Measurements from ENCODE around the gene HSPD1. TPM values are rescaled to one million over a fixed set of nuclear protein-coding genes. Genes with fewer than 3 reads are reported as not detected.
A peak's percentile ranks its signal among the peaks of the same experiment; 100 is the strongest.

The HSPD1 gene
- total RNA-seq, 4 donors from 2014 or later: 76.8 to 258 (median 161) TPM

GRCh38 chr2:197461057-197461456, 38.6 kb downstream of the HSPD1 start:
- no peak for DNase-seq
- Histone ChIP-seq H3K4me3 (no peak overlapping the region), H3K9me3 (no peaks in the 10 kb centered on the region), H3K36me3 (no peaks in the 10 kb centered on the region), H3K27me3 (no peaks in the 10 kb centered on the region), H3K27ac (no peak overlapping the region), H3K4me1 (no peaks in the 10 kb centered on the region)
- intact Hi-C loops (cut with DNase I; ENCODE audit: low total_unique reads): no loop called here
- TF ChIP-seq CTCF (IDR thresholded peaks at IDR 0.05) (no peak), POLR2A (IDR thresholded peaks at IDR 0.05) (no peak)

GRCh38 chr2:197460649-197461048, 39.0 kb downstream of the HSPD1 start:
- Histone ChIP-seq H3K27me3 (no peaks in the 10 kb centered on the region), H3K36me3 (no peaks in the 10 kb centered on the region), H3K9me3 (no peaks in the 10 kb centered on the region), H3K4me3 (no peak overlapping the region), H3K27ac (no peak overlapping the region), H3K4me1 (no peaks in the 10 kb centered on the region)
- intact Hi-C loops (cut with DNase I; ENCODE audit: low total_unique reads): no loop called here
- TF ChIP-seq CTCF (IDR thresholded peaks at IDR 0.05): no peak
- TF ChIP-seq POLR2A (IDR thresholded peaks at IDR 0.05): no peak
- DNase-seq: no peak

- intact Hi-C loops (cut with DNase I; ENCODE audit: low total_unique reads): no loop called here
- no peak for DNase-seq
- Histone ChIP-seq H3K4me3 (no peak overlapping the region), H3K4me1 (peaks cover 0 to 11% of the 10 kb centered on the region in 2 donors), H3K27ac (no peak overlapping the region), H3K36me3 (no peaks in the 10 kb centered on the region), H3K27me3 (no peaks in the 10 kb centered on the region), H3K9me3 (no peaks in the 10 kb centered on the region)
- no peak for TF ChIP-seq CTCF (IDR thresholded peaks at IDR 0.05)
- TF ChIP-seq POLR2A (IDR thresholded peaks at IDR 0.05): no peak
Measured at GRCh38 chr2:197455428-197455827, 44.2 kb downstream of the HSPD1 start.

GRCh38 chr2:197454923-197455322, 44.7 kb downstream of the HSPD1 start:
- intact Hi-C loops (cut with DNase I; ENCODE audit: low total_unique reads): no loop called here
- peak overlapping the region in 1 of 2 donors; percentile 98 for H3K27ac ChIP-seq

GRCh38 chr2:197453914-197454398, 45.7 kb downstream of the HSPD1 start:
- intact Hi-C loops (cut with DNase I; ENCODE audit: low total_unique reads): no loop called here
- Histone ChIP-seq H3K9me3 (no peaks in the 10 kb centered on the region), H3K27me3 (no peaks in the 10 kb centered on the region), H3K4me1 (peaks cover 0 to 11% of the 10 kb centered on the region in 2 donors), H3K4me3 (peak overlapping the region; percentile 89 to 96), H3K36me3 (no peaks in the 10 kb centered on the region), H3K27ac (peak overlapping the region; percentile 98 to 99)
- DNase-seq: peak in 1 of 2 donors; percentile 77
- TF ChIP-seq POLR2A (IDR thresholded peaks at IDR 0.05): peak in 1 of 2 donors; percentile 61
- no peak for TF ChIP-seq CTCF (IDR thresholded peaks at IDR 0.05)

More at GRCh38 chr2:197454923-197455322, 44.7 kb downstream of the HSPD1 start:
- Histone ChIP-seq H3K4me1 (peaks cover 0 to 11% of the 10 kb centered on the region in 2 donors), H3K36me3 (no peaks in the 10 kb centered on the region), H3K27me3 (no peaks in the 10 kb centered on the region), H3K9me3 (no peaks in the 10 kb centered on the region), H3K4me3 (peak overlapping the region in 1 of 2 donors; percentile 89)
- no peak for DNase-seq
- TF ChIP-seq POLR2A (IDR thresholded peaks at IDR 0.05): no peak
- TF ChIP-seq CTCF (IDR thresholded peaks at IDR 0.05): no peak

Measured in uterus (tissue), 4 donors.